A673 (cell line): ENCODE measurements around the gene GABRD. TPM values are rescaled to one million over a fixed set of nuclear protein-coding genes. Genes with fewer than 3 reads are reported as not detected.

Source experiments
- BruUV-seq: library from RNA; stranded (reverse); fragments of 400-500 nt; replicated peaks from 2 replicates; lab custom pipeline; 2021; lab: Mats Ljungman, UMichigan
- CTCF ChIA-PET: fragments of 300-600 bp; sonication (Branson Sonifier 250); formaldehyde crosslinking; loops from one replicate; lab custom pipeline; 2022; ENCODE audit warnings: antibody characterized with exemption; lab: Charles Lee
- POLR2A ChIA-PET: fragments of 300-600 bp; sonication (Branson Sonifier 250); formaldehyde crosslinking; loops from one replicate; lab custom pipeline; 2022; ENCODE audit warnings: antibody characterized with exemption; ENCODE audit not compliant: low non-redundant PET; lab: Charles Lee
- DNase-seq: peaks from one replicate; pipeline ENCODE4 v3.0.0-alpha.2; 2015; ENCODE audit warnings: low spot score
- H3K27ac ChIP-seq: fragments of 200-600 bp; sonication (generic); 2 replicates; pipeline ENCODE4 v1.5.1; 2016; ENCODE audit warnings: mixed run types, low read depth, mild to moderate bottlenecking, mixed read lengths, antibody characterized with exemption, low read length; ENCODE audit not compliant: poor library complexity, severe bottlenecking
- H3K27me3 ChIP-seq: fragments of 200-600 bp; sonication (generic); replicated peaks from 2 replicates; pipeline ENCODE4 v1.6.1; 2017; ENCODE audit warnings: mixed run types, low read depth, mild to moderate bottlenecking, mixed read lengths, antibody characterized with exemption, low read length; ENCODE audit not compliant: insufficient read depth, poor library complexity
- H3K36me3 ChIP-seq: fragments of 200-600 bp; sonication (generic); 2 replicates; pipeline ENCODE4 v1.6.1; 2016; ENCODE audit warnings: mixed run types, mild to moderate bottlenecking, mixed read lengths, antibody characterized with exemption, low read length; ENCODE audit not compliant: insufficient read depth, poor library complexity, severe bottlenecking
- H3K4me1 ChIP-seq: fragments of 200-600 bp; sonication (generic); 2 replicates; pipeline ENCODE4 v1.6.1; 2017; ENCODE audit warnings: mixed run types, mild to moderate bottlenecking, mixed read lengths, antibody characterized with exemption, low read length; ENCODE audit not compliant: insufficient read depth, poor library complexity, severe bottlenecking
- H3K4me3 ChIP-seq: fragments of 200-600 bp; sonication (generic); 2 replicates; pipeline ENCODE4 v1.5.1; 2016; ENCODE audit warnings: low read depth, mixed run types, mild to moderate bottlenecking, mixed read lengths, low read length; ENCODE audit not compliant: poor library complexity, severe bottlenecking
- H3K9me3 ChIP-seq: fragments of 200-600 bp; sonication (generic); 2 replicates; pipeline ENCODE4 v1.6.1; 2016; ENCODE audit warnings: mixed run types, low read depth, mild to moderate bottlenecking, mixed read lengths, antibody characterized with exemption, low read length; ENCODE audit not compliant: poor library complexity, severe bottlenecking
- EZH2 ChIP-seq: fragments of 200-600 bp; sonication (generic); IDR thresholded peaks from 2 replicates; pipeline ENCODE4 v1.6.1; 2017; ENCODE audit warnings: borderline replicate concordance, low read depth, mild to moderate bottlenecking, mixed read lengths, antibody characterized with exemption, low read length; ENCODE audit not compliant: poor library complexity, severe bottlenecking
- intact Hi-C: fragments of 100-400 bp; cut with micrococcal nuclease; formaldehyde crosslinking; loops from one replicate; pipeline ENCODE4 v1.10.0; 2022; ENCODE audit not compliant: unreplicated experiment
- total RNA-seq: library from RNA; stranded (reverse); gene quantifications from 2 replicates; pipeline ENCODE4 v1.2.3, GENCODE V29; 2021
- TF ChIP-seq, protein P1 (sequence below): fragments of 300-800, 200-600 bp; sonication (generic); conservative IDR thresholded peaks from 2 replicates; pipeline ENCODE4 v1.5.1; 2017; ENCODE audit warnings: low read depth, mild to moderate bottlenecking, antibody characterized with exemption, low read length, moderate library complexity, mixed read lengths

The GABRD gene
- total RNA-seq, 1 experiment from 2014 or later = not detected

GRCh38 chr1:1982379-1983232, 36.5 kb upstream of the GABRD start:
- Histone ChIP-seq H3K4me3 (no peak overlapping the region), H3K9me3 (no peaks in the 10 kb centered on the region), H3K27me3 (no peaks in the 10 kb centered on the region), H3K4me1 (no peaks in the 10 kb centered on the region), H3K27ac (no peak overlapping the region), H3K36me3 (no peaks in the 10 kb centered on the region)
- intact Hi-C loops = no loop called here
- no peak for DNase-seq
- ChIA-PET POLR2A (no interaction called here), CTCF (interaction anchor here (0.6 kb wide), 1 partner anchor 1735 kb away, joined by 9 read pairs; no protein-coding TSS in a partner anchor)
- TF ChIP-seq EZH2 = no peak
- TF ChIP-seq, protein P1, sequence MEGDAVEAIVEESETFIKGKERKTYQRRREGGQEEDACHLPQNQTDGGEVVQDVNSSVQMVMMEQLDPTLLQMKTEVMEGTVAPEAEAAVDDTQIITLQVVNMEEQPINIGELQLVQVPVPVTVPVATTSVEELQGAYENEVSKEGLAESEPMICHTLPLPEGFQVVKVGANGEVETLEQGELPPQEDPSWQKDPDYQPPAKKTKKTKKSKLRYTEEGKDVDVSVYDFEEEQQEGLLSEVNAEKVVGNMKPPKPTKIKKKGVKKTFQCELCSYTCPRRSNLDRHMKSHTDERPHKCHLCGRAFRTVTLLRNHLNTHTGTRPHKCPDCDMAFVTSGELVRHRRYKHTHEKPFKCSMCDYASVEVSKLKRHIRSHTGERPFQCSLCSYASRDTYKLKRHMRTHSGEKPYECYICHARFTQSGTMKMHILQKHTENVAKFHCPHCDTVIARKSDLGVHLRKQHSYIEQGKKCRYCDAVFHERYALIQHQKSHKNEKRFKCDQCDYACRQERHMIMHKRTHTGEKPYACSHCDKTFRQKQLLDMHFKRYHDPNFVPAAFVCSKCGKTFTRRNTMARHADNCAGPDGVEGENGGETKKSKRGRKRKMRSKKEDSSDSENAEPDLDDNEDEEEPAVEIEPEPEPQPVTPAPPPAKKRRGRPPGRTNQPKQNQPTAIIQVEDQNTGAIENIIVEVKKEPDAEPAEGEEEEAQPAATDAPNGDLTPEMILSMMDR = no peak
- no TSS peak for BruUV-seq

GRCh38 chr1:1984560-1985070, 34.5 kb upstream of the GABRD start:
- no peak overlapping the region for H3K27ac ChIP-seq
- H3K36me3 ChIP-seq = no peaks in the 10 kb centered on the region
- no peak overlapping the region for H3K4me3 ChIP-seq
- ChIA-PET CTCF (no interaction called here), POLR2A (no interaction called here)
- H3K9me3 ChIP-seq = no peaks in the 10 kb centered on the region
- no peaks in the 10 kb centered on the region for H3K4me1 ChIP-seq
- intact Hi-C loops = no loop called here
- BruUV-seq = no TSS peak
- H3K27me3 ChIP-seq = no peaks in the 10 kb centered on the region
- TF ChIP-seq, protein P1 = no peak
- TF ChIP-seq EZH2 = no peak
- no peak for DNase-seq

DNA sequence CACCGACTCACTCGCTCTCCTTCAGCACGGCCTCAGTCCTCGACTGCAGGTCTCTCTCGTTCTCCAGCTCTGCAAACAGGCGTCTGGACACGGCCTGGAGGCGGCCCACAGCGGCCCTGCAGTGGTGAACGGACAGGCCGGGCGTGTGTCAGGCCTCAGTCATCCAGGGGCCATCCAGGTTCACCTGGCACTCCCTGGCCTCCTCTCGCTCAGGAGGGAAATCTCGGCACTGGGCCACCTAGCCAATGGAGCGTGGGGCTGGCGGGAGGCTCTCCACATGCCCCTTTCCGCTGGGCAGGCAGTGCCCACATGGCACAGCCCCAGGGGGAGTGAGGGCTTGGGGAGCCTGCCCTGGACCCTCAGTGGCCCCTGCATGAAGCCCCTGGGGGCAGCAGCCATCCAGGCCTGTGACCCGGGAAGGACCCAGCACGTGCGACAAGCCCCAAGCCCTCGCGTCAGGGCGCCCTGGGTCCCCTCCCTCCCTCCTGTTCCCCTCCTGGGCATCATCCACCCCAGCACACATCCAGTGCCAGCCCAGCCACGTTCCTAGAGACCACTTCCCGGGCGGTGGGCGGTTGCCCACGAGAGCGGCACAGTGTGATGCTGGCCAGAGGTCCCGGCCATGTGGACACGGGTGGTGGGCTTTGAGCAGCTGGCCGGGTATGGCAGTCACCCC, 33.6 kb upstream of the GABRD start:
- ChIA-PET POLR2A (no interaction called here), CTCF (no interaction called here)
- no peaks in the 10 kb centered on the region for H3K4me1 ChIP-seq
- no peak for DNase-seq
- no peak overlapping the region for H3K4me3 ChIP-seq
- intact Hi-C loops = no loop called here
- no peaks in the 10 kb centered on the region for H3K36me3 ChIP-seq
- H3K9me3 ChIP-seq = no peaks in the 10 kb centered on the region
- no peak overlapping the region for H3K27ac ChIP-seq
- no peak for TF ChIP-seq EZH2
- TF ChIP-seq, protein P1 = no peak
- BruUV-seq = no TSS peak
- H3K27me3 ChIP-seq = no peaks in the 10 kb centered on the region
